Measurements from ENCODE around the gene RHOF.
A peak's percentile ranks its signal among the peaks of the same experiment; 100 is the strongest.

The RHOF gene

GRCh38 chr12:121793440-121793837 is at the start of gene RHOF:
Gene RHOF (minus strand): TSS chr12:121793688. CDS start chr12:121793633, 55 bp downstream.
- DNase-seq: no peak

- no peak for DNase-seq
Measured at GRCh38 chr12:121839993-121840761, 46.7 kb upstream of the RHOF start.

DNA sequence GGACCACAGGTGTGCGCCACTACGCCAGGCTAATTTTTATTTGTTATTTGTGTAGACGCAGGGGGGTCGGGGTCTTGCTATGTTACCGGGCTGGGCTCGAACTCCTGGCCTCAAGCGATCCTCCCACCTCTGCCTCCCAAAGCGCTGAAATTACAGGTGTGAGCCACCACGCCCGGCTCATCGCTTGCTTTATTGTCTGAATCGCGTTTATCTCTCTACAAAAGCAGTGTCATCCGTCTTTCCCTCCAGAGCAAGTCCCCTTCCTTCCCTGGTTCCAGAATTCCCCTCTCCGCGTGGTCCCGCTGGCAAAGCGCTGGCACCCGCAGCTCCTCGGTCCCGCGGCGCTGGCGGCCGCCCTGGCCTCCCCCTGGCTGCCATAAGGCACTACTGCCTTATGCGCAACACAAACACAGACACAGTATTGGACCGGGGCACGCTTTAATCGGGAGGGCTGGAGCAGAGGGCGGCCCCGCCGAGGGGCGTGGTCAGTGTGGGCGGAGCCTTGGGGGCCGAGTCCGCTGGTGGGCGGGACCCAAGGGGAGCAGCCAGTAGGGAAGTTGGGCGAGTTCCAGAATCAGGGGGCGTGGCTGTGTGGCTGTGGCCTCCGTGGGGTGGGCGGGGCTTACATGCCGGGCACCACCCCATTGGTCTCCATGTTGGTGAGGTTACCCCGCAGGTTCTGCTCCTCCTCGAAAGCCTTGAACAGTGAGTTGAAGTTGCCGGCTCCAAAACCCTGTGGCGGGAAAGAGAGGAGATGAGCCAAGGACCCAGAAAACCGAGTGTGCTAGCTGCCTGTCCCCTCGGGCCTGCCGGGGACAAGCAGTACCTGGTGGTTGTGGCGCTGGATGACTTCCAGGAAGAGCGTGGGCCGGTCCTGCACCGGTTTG is 45.9 kb upstream of the RHOF start:
- peak; percentile 97 for DNase-seq

DNA sequence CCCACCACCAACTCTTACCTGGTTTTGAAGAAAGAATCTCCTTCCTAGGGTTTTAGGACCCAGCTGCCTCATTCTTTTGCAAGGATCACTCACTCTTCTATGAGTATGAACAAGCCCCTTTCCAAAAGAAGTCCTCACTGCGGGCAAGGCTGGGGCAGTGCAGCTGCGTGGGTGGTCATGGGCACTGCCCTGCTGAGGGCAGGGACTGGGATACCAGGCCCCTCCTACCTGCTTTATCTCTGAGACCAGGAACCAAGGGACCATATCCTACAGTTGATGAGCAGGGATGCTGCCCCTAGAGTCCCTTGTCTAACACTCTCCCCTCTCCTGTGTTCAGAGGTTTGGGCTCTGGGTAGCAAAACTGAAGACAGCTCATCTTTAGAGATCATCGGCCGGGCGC is 44.6 kb upstream of the RHOF start:
- DNase-seq: no peak

- no peak for DNase-seq
Measured at GRCh38 chr12:121837680-121838079, 44.2 kb upstream of the RHOF start.

- DNase-seq: no peak
Measured at GRCh38 chr12:121831571-121832245, 38.2 kb upstream of the RHOF start.

GRCh38 chr12:121830588-121831265 is 37.2 kb upstream of the RHOF start:
- DNase-seq: no peak

DNA sequence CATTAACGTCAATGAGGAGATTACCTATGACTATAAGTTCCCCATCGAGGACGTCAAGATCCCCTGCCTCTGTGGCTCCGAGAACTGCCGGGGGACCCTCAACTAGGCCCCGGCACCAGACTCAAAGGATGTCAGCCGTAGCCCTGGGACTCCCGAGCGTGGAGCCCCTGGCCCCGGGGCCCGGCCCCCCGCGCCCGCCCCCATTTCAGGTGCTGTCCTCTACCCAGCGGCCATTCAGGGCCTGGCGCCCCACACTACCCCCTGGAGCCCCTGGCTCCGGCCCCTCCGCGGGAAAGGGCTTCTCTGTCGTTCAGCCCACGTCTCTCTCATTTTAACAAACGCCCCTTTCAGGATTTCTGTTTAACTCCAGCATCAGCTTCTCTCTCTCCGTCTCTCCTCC is 36.6 kb upstream of the RHOF start:
- DNase-seq: no peak

DNA sequence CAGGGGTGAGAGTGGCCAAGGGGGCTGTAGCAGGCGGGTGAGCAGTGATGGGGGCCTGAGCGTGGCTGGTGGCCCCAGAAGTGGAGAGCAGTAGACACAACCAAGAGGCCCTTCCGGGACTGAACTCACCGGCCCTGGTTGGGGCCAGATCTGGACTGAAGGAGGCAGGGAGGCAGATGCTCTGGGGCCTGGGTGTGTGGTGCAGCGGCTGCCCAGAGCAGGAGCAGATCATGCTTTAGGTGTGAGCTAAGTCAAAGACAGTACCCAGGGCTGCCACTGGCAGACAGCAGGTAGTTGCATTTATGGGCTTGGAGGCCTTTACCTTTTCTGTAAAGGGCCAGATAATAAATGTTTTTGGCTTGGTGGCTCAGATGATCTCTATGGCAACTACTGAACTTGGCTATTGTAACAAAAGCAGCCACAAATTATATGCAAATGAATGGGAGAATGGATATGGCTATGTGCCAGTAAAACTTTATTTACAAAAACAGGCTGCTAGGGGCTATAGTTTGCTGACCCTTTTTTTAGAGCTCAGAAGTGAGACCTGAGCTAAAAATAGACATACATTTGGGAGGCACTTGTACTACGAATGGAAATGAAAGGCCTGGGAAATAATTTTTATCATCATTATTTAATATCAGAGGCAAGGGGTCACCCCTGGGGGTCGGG is 35.9 kb upstream of the RHOF start:
- DNase-seq: no peak

GRCh38 chr12:121828826-121829225 is 35.3 kb upstream of the RHOF start:
- no peak for DNase-seq

DNA sequence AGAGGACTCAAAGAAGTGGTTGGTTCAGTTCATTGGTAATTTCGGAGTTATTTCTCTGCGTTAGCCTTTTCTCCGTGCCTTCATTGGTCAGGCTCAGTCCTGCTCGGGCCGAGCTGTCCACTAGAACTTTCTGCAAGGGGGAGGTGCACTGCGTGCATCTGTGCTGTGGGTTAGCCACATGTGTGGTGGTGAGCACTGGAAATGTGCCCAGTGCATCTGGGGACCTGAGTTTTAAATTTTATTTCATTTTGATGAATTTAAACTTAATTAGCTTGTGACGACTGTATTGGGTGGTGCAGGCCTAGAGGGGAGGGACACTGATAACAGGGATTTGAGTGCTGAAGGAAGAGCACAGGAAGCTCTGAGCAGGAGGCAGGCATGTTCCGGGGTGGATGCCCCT is 34.8 kb upstream of the RHOF start:
- no peak for DNase-seq

GRCh38 chr12:121827351-121828099 is 34.0 kb upstream of the RHOF start:
- DNase-seq: no peak

- DNase-seq: no peak
Measured at GRCh38 chr12:121826318-121827150, 33.0 kb upstream of the RHOF start.

DNA sequence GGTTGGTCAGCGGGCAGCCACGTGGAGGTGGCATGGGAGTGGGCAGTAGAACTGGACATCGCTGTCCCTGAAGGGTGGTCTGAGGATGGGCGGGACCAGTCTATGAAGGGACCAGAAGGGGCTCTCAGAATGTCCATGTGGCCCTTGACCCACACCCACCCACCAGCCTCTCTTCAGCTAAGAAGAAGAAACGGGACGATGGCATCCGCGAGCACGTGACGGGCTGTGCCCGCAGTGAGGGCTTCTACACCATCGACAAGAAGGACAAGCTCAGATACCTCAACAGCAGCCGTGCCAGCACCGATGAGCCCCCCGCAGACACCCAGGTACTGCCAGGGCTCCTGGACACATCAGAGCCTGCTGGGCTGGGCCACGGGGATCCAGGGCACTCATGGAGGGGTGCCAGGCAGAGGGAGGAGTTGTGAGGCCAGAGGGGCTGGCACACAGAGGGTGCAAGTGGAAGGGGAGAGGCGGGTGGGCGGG is 31.6 kb upstream of the RHOF start:
- no peak for DNase-seq

DNA sequence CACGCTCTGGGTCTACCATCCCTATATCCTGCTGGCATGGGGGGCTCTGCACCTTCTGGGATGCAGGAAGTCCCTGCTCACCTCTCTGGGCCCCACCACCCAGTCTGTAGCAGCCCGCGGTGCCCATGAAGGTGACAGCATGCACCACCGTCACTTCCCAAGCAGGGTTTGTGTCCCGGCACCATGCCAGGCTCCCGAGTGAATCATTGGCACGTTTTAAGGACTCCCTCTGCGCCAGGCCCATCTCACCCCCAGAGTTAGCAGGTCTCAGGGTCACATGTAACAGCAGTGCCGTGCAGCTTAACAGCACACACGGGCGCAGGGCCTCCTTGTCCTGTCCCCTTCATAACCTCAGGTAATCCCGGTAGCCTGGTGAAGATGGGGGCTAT is 30.2 kb upstream of the RHOF start:
- DNase-seq: no peak

DNA sequence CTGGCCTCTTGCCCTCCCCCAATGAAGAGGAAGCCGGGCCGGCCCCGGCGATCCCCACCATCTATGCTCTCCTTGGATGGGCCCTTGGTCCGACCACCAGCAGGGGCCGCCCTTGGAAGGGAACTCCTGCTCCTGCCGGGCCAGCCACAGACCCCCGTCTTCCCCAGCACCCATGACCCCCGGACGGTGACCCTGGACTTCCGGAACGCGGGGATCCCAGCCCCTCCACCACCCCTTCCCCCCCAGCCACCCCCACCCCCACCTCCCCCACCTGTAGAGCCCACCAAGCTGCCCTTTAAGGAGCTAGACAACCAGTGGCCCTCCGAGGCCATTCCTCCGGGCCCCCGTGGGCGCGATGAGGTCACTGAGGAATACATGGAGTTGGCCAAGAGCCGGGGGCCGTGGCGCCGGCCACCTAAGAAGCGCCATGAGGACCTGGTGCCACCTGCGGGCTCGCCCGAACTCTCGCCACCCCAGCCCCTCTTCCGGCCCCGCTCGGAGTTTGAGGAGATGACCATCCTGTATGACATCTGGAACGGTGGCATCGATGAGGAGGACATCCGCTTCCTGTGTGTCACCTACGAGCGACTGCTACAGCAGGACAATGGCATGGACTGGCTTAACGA is 29.7 kb upstream of the RHOF start:
- no peak for DNase-seq

GRCh38 chr12:121822393-121823100 is 29.1 kb upstream of the RHOF start:
- no peak for DNase-seq

- DNase-seq: no peak
Measured at GRCh38 chr12:121820056-121820455, 26.6 kb upstream of the RHOF start.

DNA sequence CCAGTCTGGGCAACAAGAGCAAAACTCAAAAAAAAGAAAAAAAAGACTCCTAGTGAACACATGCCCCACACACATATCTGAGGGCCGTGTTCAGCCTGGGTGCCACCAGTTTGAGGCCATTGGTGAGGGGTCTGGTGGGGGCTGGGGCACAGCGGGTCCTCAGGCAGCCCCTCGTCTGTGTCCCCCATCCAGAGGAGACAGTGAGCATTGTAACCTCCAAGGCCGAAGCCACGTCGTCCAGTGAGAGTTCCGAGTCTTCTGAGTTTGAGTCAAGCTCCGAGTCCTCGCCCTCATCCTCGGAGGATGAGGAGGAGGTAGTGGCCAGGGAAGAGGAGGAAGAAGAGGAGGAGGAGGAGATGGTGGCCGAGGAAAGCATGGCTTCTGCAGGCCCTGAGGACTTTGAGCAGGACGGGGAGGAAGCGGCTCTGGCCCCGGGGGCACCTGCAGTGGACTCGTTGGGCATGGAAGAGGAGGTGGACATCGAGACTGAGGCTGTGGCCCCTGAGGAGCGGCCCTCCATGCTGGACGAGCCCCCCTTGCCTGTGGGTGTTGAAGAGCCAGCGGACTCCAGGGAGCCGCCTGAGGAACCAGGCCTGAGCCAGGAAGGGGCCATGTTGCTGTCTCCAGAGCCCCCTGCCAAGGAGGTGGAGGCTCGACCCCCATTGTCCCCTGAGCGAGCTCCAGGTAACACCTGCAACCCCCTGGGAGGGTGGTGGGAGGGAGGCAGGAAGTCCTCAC is 25.9 kb upstream of the RHOF start:
- DNase-seq: no peak

Measured in right forelimb (tissue), 1 donor.